ENCODE measurements around the gene ARL3.
"Not testable (repeated sequence)": the region's sequence is repeated elsewhere in the genome, so short reads cannot be mapped to it uniquely, and the experiment has no call there.

Gene ARL3

GRCh38 chr10:102713814-102714620 is at the start of gene ARL3:
Gene ARL3, minus strand, starts transcription at chr10:102714397. Its CDS starts 122 bp downstream, at chr10:102714275.
- DNase-seq (ENCODE audit: low spot score) = peak; percentile 99

GRCh38 chr10:102763037-102763607 is 48.9 kb upstream of the ARL3 start:
- no peak for DNase-seq (ENCODE audit: low spot score)

GRCh38 chr10:102762401-102763015 is 48.3 kb upstream of the ARL3 start:
- no peak for DNase-seq (ENCODE audit: low spot score)

- DNase-seq (ENCODE audit: low spot score) = no peak
These were observed 47.8 kb upstream of the ARL3 start for GRCh38 chr10:102761981-102762380.

GRCh38 chr10:102759497-102760210 is 45.5 kb upstream of the ARL3 start:
- DNase-seq (ENCODE audit: low spot score) = no peak

GRCh38 chr10:102758933-102759262 is 44.7 kb upstream of the ARL3 start:
- not testable (repeated sequence) for DNase-seq (ENCODE audit: low spot score)

GRCh38 chr10:102758240-102758932 is 44.2 kb upstream of the ARL3 start:
- no peak for DNase-seq (ENCODE audit: low spot score)

GRCh38 chr10:102757323-102757722 is 43.1 kb upstream of the ARL3 start:
- no peak for DNase-seq (ENCODE audit: low spot score)

- DNase-seq (ENCODE audit: low spot score) = no peak
These were observed 39.5 kb upstream of the ARL3 start for GRCh38 chr10:102753718-102754117.

- peak; percentile 69 for DNase-seq (ENCODE audit: low spot score)
These were observed 38.9 kb upstream of the ARL3 start for GRCh38 chr10:102752934-102753664.

- DNase-seq (ENCODE audit: low spot score) = no peak
These were observed 38.2 kb upstream of the ARL3 start for GRCh38 chr10:102752266-102752930.

GRCh38 chr10:102745157-102745556 is 31.0 kb upstream of the ARL3 start:
- DNase-seq (ENCODE audit: low spot score) = no peak

- DNase-seq (ENCODE audit: low spot score) = peak; percentile 47
These were observed 30.3 kb upstream of the ARL3 start for GRCh38 chr10:102744374-102745051.

GRCh38 chr10:102743588-102744373 is 29.6 kb upstream of the ARL3 start, which contains the start of gene WBP1L:
Gene WBP1L, plus strand, starts transcription at chr10:102743948. Its CDS starts 106 bp downstream, at chr10:102744054.
- peak; percentile 100 for DNase-seq (ENCODE audit: low spot score)

- DNase-seq (ENCODE audit: low spot score) = no peak
These were observed 28.9 kb upstream of the ARL3 start for GRCh38 chr10:102743078-102743587.

GRCh38 chr10:102742313-102742712 is 28.1 kb upstream of the ARL3 start:
- DNase-seq (ENCODE audit: low spot score) = not testable (repeated sequence)

- no peak for DNase-seq (ENCODE audit: low spot score)
These were observed 27.6 kb upstream of the ARL3 start for GRCh38 chr10:102741726-102742237.

GRCh38 chr10:102740229-102740628 is 26.0 kb upstream of the ARL3 start:
- DNase-seq (ENCODE audit: low spot score) = no peak

- DNase-seq (ENCODE audit: low spot score) = no peak
These were observed 24.5 kb upstream of the ARL3 start for GRCh38 chr10:102738692-102739121.

All from NAMALWA (cell line).